Liver (tissue), 9 donors: ENCODE data around the gene OTOA. TPM values are rescaled to one million over a fixed set of nuclear protein-coding genes. Genes with fewer than 3 reads are reported as not detected.
"Not testable (repeated sequence)": the region's sequence is repeated elsewhere in the genome, so short reads cannot be mapped to it uniquely, and the experiment has no call there.

ENCODE experiments used
- DNase-seq: peaks from one replicate; pipeline ENCODE4 v3.0.0-alpha.2; 2017; ENCODE audit warnings: low spot score
- H3K27ac ChIP-seq, 2 donors: one replicate each; pipeline ENCODE4 v1.7.0; 2013; ENCODE audit warnings: inconsistent platforms in 2 of 2, low read length in 2 of 2, control low read depth in 1 of 2, low read depth in 1 of 2, mild to moderate bottlenecking in 1 of 2
- H3K27me3 ChIP-seq, 4 donors: one replicate each; pipeline versions ENCODE4 v1.6.1 to v1.7.0; 2013; ENCODE audit warnings: low read length in 3 of 4, inconsistent platforms in 1 of 4, mild to moderate bottlenecking in 1 of 4, moderate library complexity in 1 of 4; ENCODE audit not compliant: control insufficient read depth in 4 of 4, insufficient read depth in 4 of 4
- H3K36me3 ChIP-seq, 4 donors: one replicate each; pipeline versions ENCODE4 v1.6.1 to v1.7.0; 2013; ENCODE audit warnings: low read length in 3 of 4, mild to moderate bottlenecking in 3 of 4, low read depth in 1 of 4, moderate library complexity in 1 of 4; ENCODE audit not compliant: control insufficient read depth in 4 of 4, insufficient read depth in 3 of 4
- H3K4me1 ChIP-seq, 4 donors: one replicate each; pipeline versions ENCODE4 v1.6.1 to v1.7.0; 2013; ENCODE audit warnings: low read length in 3 of 4, mild to moderate bottlenecking in 3 of 4, moderate library complexity in 1 of 4; ENCODE audit not compliant: control insufficient read depth in 4 of 4, insufficient read depth in 4 of 4
- H3K4me3 ChIP-seq, 3 donors: one replicate each; pipeline versions ENCODE4 v1.6.1 to v1.7.0; 2013; ENCODE audit warnings: low read length in 3 of 3, control low read depth in 1 of 3, low read depth in 1 of 3, mild to moderate bottlenecking in 1 of 3
- H3K9ac ChIP-seq, 2 donors: one replicate each; pipeline ENCODE4 v1.7.0; 2013; ENCODE audit warnings: low read length in 2 of 2, mild to moderate bottlenecking in 2 of 2, moderate library complexity in 2 of 2, control low read depth in 1 of 2, low read depth in 1 of 2
- H3K9me3 ChIP-seq, 4 donors: one replicate each; pipeline versions ENCODE4 v1.6.1 to v1.7.0; 2013; ENCODE audit warnings: low read length in 3 of 4; ENCODE audit not compliant: control insufficient read depth in 4 of 4
- GABPA ChIP-seq, 2 donors: IDR thresholded peaks in 1 of 2; conservative IDR thresholded peaks in 1 of 2; 2 replicates each; pipeline ENCODE4 v1.6.1; 2016; ENCODE audit warnings: antibody characterized with exemption in 2 of 2, mild to moderate bottlenecking in 1 of 2, moderate library complexity in 1 of 2
- HNF4A ChIP-seq, 2 donors: conservative IDR thresholded peaks; 2 replicates each; pipeline ENCODE4 v1.6.1; 2016; ENCODE audit warnings: antibody characterized with exemption in 2 of 2, mild to moderate bottlenecking in 2 of 2
- HNF4G ChIP-seq: IDR thresholded peaks from 2 replicates; pipeline ENCODE4 v1.6.1; 2016; ENCODE audit warnings: antibody characterized with exemption
- JUND ChIP-seq, 2 donors: IDR thresholded peaks; 2 replicates each; pipeline ENCODE4 v1.6.1; 2016; ENCODE audit warnings: antibody characterized with exemption in 2 of 2
- RAD21 ChIP-seq, 2 donors: IDR thresholded peaks; 2 replicates each; pipeline ENCODE4 v1.6.1; 2016; ENCODE audit warnings: antibody characterized with exemption in 2 of 2, mild to moderate bottlenecking in 2 of 2
- RXRA ChIP-seq, 2 donors: IDR thresholded peaks; 2 replicates each; pipeline ENCODE4 v1.6.1; 2017 to 2018; ENCODE audit warnings: antibody characterized with exemption in 2 of 2, mild to moderate bottlenecking in 1 of 2
- TAF1 ChIP-seq: conservative IDR thresholded peaks from 2 replicates; pipeline ENCODE4 v1.6.1; 2016; ENCODE audit warnings: antibody characterized with exemption, mild to moderate bottlenecking
- YY1 ChIP-seq: IDR thresholded peaks from 2 replicates; pipeline ENCODE4 v1.6.1; 2016; ENCODE audit warnings: antibody characterized with exemption, mild to moderate bottlenecking
- WGBS: extraction: QIAGEN DNeasy Blood & Tissue Kit; methylation state at CpG from one replicate; pipeline ENCODE4 v1.1.7; 2013; 5-methylcytosine and 5-hydroxymethylcytosine counted together
- polyA plus RNA-seq, 2 donors: library from polyadenylated mRNA; stranded (reverse) in 1 of 2; unstranded in 1 of 2; fragments of 200-250 nt in 1 of 2; fragments of >200 nt in 1 of 2; fragmentation: Nextera tagmentation in 1 of 2; extraction: Ambion mirVana in 1 of 2; gene quantifications; one replicate each; pipeline versions ENCODE4 v1.2.1 to v1.2.3, GENCODE V29; 2013 to 2015
- total RNA-seq, 2 donors: library from RNA; depleted of rRNA; stranded (reverse); fragments of >200 nt; gene quantifications; one replicate each; pipeline ENCODE4 v1.2.3, GENCODE V29; 2014
- TF ChIP-seq, protein P1 (sequence below): IDR thresholded peaks from 2 replicates; pipeline ENCODE4 v1.6.1; 2016; ENCODE audit warnings: antibody characterized with exemption, mild to moderate bottlenecking
- TF ChIP-seq, protein P2 (sequence below): IDR thresholded peaks from 2 replicates; pipeline ENCODE4 v1.6.1; 2016; ENCODE audit warnings: antibody characterized with exemption
- TF ChIP-seq, protein P3 (sequence below): IDR thresholded peaks from 2 replicates; pipeline ENCODE4 v1.6.1; 2016; ENCODE audit warnings: antibody characterized with exemption
- donor health status: healthy.
- donor health status: healthy.
- donor health status: healthy.
- donor health status: healthy.
- donor health status: healthy.

OTOA gene
- total and polyA plus RNA-seq, 4 donors = 0.05 to 0.17 (median 0.10) TPM

DNA sequence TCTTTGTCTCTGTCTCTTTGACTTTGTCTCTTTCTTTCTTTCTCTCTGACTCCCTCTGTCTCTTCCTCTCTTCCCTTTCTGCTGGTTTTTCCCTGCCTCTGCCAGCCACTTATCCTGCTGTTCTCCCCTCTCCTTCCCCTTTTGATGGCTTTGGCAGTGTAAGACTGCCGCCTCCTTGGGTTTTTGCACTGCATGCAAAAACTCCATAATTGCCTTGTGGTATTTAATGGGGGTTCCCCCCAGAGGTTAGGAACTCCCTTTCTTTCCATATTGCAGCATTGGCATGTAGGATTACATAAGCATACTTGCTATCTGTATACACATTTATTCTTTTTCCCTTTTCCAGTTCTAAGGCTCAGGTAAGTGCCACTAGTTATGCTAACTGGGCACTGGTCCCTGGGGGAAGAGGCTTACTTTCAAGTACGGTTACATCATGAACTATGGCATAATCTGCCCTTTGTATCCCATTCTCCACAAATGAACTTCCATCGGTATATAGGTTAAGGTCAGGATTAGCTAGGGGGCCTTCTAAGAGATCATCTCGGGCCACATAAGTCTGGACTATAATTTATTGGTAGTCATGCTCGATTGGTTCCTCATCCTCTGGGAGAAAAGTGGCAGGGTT is 31.7 kb upstream of the OTOA start:
- WGBS = 60% methylated on average over 5 of the region's 5 CpGs
- not testable (repeated sequence) for H3K4me3 ChIP-seq, H3K4me1 ChIP-seq

DNA sequence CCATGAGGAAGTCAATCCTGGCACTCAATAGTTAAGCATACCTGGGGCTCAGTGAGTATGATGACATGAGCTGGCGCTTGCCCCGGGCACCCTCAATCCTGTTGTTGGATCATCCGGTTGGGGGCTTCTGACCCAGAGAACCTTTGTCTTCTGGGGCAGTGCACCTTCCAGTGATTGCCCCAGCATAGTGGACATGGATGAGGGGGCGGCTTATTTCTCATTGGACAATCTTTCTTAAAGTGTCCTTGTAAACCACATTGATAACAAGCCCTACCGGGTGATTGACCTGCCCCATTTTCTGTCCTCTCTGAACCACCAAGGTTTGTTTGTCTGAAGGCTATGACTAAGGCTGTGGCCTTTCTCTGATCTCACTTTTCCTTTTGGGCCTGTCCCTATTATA is 29.6 kb upstream of the OTOA start:
- DNase-seq = no peak
- Histone ChIP-seq H3K9me3 (no peaks in the 10 kb centered on the region), H3K9ac (no peak overlapping the region), H3K27me3 (no peaks in the 10 kb centered on the region), H3K4me1 (peaks cover 0 to 10% (median 3%) of the 10 kb centered on the region in 4 donors), H3K36me3 (peaks cover 0 to 5% (median 2%) of the 10 kb centered on the region in 4 donors), H3K27ac (no peak overlapping the region), H3K4me3 (no peak overlapping the region)
- WGBS = 73% methylated on average over 5 of the region's 5 CpGs
- peak in 1 of 2 donors; percentile 42 for TF ChIP-seq HNF4A (conservative IDR thresholded peaks at IDR 0.05)
- peak; percentile 33 to 67 for TF ChIP-seq RXRA (IDR thresholded peaks at IDR 0.05)
- TF ChIP-seq TAF1 = no peak
- TF ChIP-seq, protein P1, sequence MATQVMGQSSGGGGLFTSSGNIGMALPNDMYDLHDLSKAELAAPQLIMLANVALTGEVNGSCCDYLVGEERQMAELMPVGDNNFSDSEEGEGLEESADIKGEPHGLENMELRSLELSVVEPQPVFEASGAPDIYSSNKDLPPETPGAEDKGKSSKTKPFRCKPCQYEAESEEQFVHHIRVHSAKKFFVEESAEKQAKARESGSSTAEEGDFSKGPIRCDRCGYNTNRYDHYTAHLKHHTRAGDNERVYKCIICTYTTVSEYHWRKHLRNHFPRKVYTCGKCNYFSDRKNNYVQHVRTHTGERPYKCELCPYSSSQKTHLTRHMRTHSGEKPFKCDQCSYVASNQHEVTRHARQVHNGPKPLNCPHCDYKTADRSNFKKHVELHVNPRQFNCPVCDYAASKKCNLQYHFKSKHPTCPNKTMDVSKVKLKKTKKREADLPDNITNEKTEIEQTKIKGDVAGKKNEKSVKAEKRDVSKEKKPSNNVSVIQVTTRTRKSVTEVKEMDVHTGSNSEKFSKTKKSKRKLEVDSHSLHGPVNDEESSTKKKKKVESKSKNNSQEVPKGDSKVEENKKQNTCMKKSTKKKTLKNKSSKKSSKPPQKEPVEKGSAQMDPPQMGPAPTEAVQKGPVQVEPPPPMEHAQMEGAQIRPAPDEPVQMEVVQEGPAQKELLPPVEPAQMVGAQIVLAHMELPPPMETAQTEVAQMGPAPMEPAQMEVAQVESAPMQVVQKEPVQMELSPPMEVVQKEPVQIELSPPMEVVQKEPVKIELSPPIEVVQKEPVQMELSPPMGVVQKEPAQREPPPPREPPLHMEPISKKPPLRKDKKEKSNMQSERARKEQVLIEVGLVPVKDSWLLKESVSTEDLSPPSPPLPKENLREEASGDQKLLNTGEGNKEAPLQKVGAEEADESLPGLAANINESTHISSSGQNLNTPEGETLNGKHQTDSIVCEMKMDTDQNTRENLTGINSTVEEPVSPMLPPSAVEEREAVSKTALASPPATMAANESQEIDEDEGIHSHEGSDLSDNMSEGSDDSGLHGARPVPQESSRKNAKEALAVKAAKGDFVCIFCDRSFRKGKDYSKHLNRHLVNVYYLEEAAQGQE = no peak

More for the DNA sequence above, 31.7 kb upstream of the OTOA start:
- not testable (repeated sequence) for H3K36me3 ChIP-seq, H3K27ac ChIP-seq, H3K27me3 ChIP-seq, H3K9ac ChIP-seq, H3K9me3 ChIP-seq, DNase-seq
- TF ChIP-seq HNF4A (conservative IDR thresholded peaks at IDR 0.05) = peak; percentile 56 to 77
- TF ChIP-seq RXRA (IDR thresholded peaks at IDR 0.05) = peak; percentile 42 to 70

DNA sequence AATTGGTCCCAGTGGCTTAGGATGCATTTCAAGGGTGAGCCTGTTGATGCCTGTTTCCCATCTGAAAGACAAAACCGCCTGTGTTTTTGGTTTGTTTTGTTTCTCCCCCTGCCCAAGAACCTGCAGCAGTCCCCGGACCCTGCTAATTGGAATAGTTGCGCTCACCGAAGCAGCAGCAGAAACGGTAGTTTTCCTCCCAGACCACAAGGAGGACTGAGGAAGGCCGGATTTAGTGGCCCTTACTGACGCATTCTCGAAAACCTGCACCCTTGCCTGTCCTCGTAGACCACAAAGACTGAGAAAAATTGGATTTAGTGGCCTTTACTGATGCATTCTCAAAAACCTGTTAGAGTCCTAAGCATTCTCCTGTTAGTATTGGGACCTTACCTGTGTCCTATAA is 28.1 kb upstream of the OTOA start:
- not testable (repeated sequence) for H3K27ac ChIP-seq, H3K36me3 ChIP-seq, H3K27me3 ChIP-seq, H3K9me3 ChIP-seq, H3K4me3 ChIP-seq, DNase-seq, H3K9ac ChIP-seq
- peaks cover 0 to 10% (median 3%) of the 10 kb centered on the region in 4 donors for H3K4me1 ChIP-seq
- 97% methylated on average over 9 of the region's 9 CpGs for WGBS

DNA sequence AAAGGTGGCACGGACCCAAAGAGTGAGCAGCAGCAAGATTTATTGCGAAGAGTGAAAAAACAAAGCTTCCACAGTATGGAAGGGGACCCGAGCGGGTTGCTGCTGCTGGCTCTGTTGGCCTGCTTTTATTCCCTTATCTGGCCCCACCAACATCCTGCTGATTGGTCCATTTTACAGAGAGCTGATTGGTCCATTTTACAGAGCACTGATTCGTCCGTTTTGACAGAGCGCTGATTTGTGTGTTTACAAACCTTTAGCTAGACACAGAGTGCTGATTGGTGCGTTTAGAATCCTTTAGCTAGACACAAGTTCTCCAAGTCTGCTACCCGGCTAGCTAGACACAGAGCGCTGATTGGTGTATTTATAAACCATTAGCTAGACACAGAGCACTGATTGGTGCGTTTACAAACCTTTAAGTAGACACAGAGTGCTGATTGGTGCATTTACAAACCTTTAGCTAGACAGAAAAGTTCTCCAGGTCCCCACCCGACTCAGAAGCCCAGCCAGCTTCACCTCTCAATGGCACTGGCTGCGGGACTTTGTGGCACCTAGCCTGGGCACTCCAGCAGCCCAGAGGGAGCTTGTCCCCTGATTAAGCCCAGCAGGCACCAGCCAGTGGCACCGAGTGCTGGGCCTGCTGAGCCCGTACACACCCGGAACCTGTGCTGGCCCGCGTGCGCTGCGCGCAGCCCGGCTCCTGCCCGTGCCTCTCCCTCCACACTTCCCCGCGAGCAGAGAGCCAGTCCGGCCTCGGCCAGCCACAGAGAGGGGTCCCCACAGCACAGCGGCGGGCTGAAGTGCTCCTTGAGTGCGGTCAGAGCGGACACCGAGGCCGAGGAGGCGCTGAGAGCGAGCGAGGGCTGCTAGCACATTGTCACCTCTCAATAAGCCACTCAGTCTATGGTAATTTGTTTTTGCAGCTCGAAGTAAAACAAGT is 26.5 kb upstream of the OTOA start:
- peaks cover 0 to 8% (median 2%) of the 10 kb centered on the region in 4 donors for H3K4me1 ChIP-seq
- H3K9me3 ChIP-seq = no peaks in the 10 kb centered on the region
- no peak overlapping the region for H3K4me3 ChIP-seq
- H3K9ac ChIP-seq = no peak overlapping the region
- peaks cover 0 to 2% (median 0%) of the 10 kb centered on the region in 4 donors for H3K36me3 ChIP-seq
- H3K27me3 ChIP-seq = no peaks in the 10 kb centered on the region
- no peak overlapping the region for H3K27ac ChIP-seq
- no peak for DNase-seq
- TF ChIP-seq HNF4A (conservative IDR thresholded peaks at IDR 0.05) = no peak
- TF ChIP-seq, protein P2, sequence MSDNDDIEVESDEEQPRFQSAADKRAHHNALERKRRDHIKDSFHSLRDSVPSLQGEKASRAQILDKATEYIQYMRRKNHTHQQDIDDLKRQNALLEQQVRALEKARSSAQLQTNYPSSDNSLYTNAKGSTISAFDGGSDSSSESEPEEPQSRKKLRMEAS = no peak
- no peak for TF ChIP-seq HNF4G
- no peak for TF ChIP-seq RAD21 (IDR thresholded peaks at IDR 0.05)
- TF ChIP-seq, protein P3, sequence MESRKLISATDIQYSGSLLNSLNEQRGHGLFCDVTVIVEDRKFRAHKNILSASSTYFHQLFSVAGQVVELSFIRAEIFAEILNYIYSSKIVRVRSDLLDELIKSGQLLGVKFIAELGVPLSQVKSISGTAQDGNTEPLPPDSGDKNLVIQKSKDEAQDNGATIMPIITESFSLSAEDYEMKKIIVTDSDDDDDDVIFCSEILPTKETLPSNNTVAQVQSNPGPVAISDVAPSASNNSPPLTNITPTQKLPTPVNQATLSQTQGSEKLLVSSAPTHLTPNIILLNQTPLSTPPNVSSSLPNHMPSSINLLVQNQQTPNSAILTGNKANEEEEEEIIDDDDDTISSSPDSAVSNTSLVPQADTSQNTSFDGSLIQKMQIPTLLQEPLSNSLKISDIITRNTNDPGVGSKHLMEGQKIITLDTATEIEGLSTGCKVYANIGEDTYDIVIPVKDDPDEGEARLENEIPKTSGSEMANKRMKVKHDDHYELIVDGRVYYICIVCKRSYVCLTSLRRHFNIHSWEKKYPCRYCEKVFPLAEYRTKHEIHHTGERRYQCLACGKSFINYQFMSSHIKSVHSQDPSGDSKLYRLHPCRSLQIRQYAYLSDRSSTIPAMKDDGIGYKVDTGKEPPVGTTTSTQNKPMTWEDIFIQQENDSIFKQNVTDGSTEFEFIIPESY = no peak
- TF ChIP-seq GABPA (IDR thresholded peaks at IDR 0.05 in 1 of 2, conservative IDR thresholded peaks at IDR 0.05 in 1 of 2) = no peak
- no peak for TF ChIP-seq YY1
- TF ChIP-seq JUND (IDR thresholded peaks at IDR 0.05) = no peak
- WGBS = 97% methylated on average over 37 of the region's 37 CpGs
